ENCODE results near the gene HMG20B.
"Not testable (repeated sequence)": the region's sequence is repeated elsewhere in the genome, so short reads cannot be mapped to it uniquely, and the experiment has no call there.

Gene HMG20B

GRCh38 chr19:3557461-3558248 is 15.1 kb upstream of the HMG20B start, which contains the start of gene MFSD12:
Gene MFSD12, minus strand, starts transcription at chr19:3557586. Its CDS starts 183 bp downstream, at chr19:3557403.
- DNase-seq: no peak

GRCh38 chr19:3563709-3564524 is 8.8 kb upstream of the HMG20B start:
- no peak for DNase-seq

- DNase-seq: no peak
These were observed 7.6 kb upstream of the HMG20B start for GRCh38 chr19:3565139-3565538.

DNA sequence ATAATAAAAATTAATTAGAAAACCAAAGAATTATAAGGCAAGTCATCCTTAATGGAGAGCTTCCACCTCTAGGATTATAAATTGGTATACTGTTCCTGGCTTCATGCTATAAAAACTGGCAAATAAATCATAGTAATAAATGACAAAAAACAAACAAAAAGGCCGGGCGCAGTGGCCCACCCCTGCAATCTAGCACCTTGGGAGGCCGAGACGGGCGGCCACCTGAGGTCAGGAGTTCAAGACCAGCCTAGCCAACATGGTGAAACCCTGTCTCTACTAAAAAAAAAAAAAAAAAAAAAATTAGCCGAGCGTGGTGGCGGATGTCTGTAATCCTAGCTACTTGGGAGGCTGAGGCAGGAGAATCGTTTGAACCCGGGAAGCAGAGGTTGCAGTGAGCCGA is 2.7 kb upstream of the HMG20B start:
- not testable (repeated sequence) for DNase-seq

- no peak for DNase-seq
These were observed 2.1 kb upstream of the HMG20B start for GRCh38 chr19:3570606-3571011.

GRCh38 chr19:3572132-3572854 is 451 bp upstream of the HMG20B start:
- DNase-seq: peak; percentile 92

GRCh38 chr19:3573162-3573857 is 566 bp downstream of the HMG20B start:
- no peak for DNase-seq

DNA sequence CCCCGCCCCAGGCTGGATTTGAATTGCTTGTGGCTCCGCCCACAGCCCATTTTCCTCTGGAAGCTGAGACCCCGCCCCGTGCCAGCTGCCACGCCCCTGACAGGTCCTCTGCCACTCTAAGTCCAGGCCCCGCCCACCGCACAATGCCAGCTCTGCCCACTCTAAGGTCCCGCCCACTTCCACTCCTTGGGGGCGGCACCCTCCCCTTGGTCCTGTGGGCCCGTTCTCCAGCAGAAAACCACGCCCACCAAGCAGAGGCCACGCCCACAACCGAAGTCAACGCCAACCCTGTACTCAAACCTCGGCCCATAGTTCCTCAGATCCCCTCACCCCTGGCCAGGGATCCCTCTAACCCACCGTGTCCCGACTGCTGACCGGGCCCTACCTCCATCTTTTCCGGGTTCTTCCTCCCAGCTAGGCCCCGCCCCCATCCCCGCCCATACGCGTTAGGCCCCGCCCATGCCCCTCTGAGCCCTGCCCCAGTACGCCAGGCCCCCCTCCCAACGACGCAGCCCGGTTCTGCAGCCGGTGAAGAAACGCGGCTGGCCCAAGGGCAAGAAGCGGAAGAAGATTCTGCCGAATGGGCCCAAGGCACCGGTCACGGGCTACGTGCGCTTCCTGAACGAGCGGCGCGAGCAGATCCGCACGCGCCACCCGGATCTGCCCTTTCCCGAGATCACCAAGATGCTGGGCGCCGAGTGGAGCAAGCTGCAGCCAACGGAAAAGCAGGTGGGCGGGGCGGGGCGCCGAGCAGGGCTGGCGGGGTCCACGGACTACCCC is 1.3 kb downstream of the HMG20B start:
- peak; percentile 80 for DNase-seq

DNA sequence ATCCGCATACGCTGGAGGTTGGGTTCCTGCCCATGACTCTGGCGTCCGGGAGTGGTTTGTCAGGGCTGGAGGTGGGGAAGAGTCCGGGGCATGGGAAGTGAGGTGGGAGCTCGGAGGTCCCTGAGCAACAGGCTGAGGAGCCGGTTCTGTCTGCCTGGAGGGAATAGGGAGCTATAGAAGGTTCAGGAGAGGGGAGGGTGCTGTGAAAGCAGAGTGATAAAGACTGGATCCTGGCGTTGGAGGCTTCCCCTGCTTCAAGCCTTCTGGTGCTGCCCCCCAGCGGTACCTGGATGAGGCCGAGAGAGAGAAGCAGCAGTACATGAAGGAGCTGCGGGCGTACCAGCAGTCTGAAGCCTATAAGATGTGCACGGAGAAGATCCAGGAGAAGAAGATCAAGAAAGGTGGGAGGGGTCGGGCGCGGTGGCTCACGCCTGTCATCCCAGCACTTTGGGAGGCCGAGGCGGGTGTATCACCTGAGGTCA is 2.6 kb downstream of the HMG20B start:
- DNase-seq: no peak

GRCh38 chr19:3575949-3576673 is 3.4 kb downstream of the HMG20B start:
- DNase-seq: no peak

DNA sequence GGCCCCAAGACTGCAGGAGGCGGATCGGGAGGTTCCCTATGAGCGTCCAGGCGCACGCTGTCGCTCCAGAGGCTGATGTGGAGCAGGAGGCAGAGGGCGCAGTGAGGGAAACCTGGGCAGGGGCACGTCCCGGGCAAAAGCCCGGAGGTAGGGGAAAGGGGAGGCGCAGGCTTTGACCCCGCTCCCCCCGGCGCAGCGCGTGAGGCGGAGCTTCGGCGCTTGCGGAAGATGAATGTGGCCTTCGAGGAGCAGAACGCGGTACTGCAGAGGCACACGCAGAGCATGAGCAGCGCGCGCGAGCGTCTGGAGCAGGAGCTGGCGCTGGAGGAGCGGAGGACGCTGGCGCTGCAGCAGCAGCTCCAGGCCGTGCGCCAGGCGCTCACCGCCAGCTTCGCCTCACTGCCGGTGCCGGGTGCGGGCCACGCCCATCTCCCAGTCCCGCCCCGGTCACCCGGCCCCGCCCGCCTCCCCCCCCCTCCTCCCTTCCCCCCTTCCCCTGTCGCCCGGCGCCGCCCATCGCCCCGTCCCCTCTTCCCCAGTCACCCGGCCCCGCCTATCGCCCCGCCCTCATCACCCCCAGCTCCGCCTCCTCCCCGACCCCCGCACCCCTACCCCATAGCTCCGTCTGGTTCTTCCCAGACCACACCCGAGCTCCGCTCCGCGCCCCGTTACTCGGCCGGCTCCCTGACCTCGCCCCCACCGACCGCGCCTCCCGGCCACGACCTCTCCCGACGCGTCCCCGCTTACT is 4.1 kb downstream of the HMG20B start:
- no peak for DNase-seq

DNA sequence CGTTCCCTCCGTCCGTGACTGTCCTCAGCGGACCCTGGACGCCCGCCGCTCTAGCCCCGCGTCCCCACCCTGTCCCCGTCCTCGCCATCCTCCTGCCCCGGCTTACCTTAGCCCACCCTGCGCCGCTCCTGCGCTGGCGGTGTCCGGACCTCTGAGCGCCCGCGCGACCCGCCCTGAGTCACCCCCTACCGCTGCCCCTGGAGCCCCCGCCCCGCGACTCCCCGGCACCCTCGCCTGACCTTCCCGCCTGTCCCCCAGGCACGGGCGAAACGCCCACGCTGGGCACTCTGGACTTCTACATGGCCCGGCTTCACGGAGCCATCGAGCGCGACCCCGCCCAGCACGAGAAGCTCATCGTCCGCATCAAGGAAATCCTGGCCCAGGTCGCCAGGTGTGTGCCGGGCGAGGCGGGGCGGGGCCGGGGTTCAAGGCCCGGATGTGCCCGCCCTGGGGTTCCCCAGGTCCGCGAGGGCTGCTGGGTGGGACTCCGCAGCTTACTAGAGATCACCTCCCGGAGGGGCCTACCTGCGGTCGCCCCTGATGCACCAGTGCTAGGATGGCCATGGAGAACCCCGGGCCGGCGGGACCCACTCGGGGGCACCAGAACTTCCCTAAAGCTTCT is 5.1 kb downstream of the HMG20B start:
- no peak for DNase-seq

- DNase-seq: no peak
These were observed 5.6 kb downstream of the HMG20B start for GRCh38 chr19:3578390-3578789.

DNA sequence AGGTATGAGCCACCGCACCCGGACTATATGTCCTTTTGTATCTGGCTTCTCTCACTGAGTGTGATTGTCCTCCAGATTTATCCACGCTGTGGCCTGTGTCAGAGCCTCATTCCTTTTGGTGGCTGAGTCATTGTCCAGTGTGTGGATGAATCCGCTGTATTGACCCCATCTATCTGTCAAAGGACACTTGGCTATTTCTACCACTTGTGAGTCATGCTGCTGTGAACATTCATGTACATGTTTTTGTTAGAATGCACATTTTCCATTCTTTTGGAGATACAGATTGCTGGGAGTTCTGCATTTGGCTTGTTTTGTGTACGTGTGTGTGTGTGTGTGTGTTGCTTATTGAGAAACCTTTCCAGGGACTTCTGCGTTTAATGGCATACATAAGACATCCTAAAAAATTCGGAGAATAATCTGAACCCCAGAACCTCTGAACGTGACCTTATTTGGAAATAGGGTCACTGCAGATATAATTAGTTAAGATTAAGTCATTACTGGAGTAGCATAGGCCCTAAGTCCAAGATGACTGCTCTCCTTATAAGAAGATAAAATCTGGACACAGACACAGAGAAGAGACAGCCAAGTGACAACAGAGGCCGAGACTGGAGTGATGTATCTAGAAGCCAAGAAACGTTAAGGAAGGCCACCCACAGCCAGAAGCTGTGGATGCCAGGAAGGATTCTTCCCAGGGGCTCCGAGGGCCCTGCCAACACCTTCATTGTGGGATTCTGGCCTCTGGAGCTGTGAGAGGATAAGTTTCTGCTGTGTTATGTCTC is 7.6 kb downstream of the HMG20B start:
- no peak for DNase-seq

GRCh38 chr19:3581792-3582191 is 9.0 kb downstream of the HMG20B start:
- not testable (repeated sequence) for DNase-seq

DNA sequence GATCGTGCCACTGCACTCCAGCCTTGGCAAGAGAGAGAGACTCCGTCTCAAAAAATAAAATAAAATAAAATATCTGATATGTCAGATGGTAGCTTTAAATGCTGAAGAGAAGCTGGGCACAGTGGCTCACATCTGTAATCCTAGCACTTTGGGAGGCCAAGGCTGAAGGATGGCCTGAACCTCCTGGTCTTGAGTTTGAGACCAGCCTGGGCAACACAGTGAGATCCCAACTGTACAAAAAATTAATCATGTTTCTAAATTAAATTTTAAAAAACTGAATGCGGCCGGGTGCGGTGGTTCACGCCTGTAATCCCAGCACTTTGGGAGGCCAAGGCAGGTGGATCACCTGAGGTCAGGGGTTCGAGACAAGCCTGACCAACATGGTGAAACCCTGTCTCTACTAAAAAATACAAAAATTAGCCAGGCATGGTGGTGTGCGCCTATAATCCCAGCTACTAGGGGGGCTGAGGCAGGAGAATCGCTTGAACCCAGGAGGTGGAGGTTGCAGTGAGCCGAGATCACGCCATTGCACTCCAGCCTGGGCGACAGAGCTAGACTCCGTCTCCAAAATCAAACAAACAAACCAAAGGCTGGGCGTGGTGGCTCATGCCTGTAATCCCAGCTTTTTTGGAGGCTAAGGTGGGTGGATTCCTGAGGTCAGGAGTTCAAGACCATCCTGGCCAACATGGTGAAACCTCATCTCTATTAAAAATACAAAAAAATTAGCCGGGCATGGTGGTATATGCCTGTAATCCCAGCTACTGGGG is 11.5 kb downstream of the HMG20B start:
- DNase-seq: not testable (repeated sequence)

GRCh38 chr19:3585301-3586126 is 12.8 kb downstream of the HMG20B start, which contains the start of gene GIPC3:
Gene GIPC3, plus strand, starts transcription at chr19:3585478. Its CDS starts 120 bp downstream, at chr19:3585598.
- no peak for DNase-seq
